Measurements from ENCODE around the gene FAM161A. TPM values are rescaled to one million over a fixed set of nuclear protein-coding genes. Genes with fewer than 3 reads are reported as not detected.

FAM161A gene
- polyA plus RNA-seq, 1 experiment: 0.20 TPM

GRCh38 chr2:61775956-61776570 is 77.8 kb downstream of the FAM161A start:
- ChIA-PET CTCF (interaction anchor here (0.9 to 3.0 kb wide), 2 partner anchors 12 to 16 kb away, joined by 3 to 9 read pairs; no protein-coding TSS in a partner anchor), POLR2A (no interaction called here)
- no peak for TF ChIP-seq CTCF (IDR thresholded peaks at IDR 0.05; ENCODE audit: insufficient read depth, low read depth, low read length)
- H3K36me3 ChIP-seq (ENCODE audit: control insufficient read depth, insufficient read depth, low read length): no peaks in the 10 kb centered on the region
- H3K4me3 ChIP-seq (ENCODE audit: low read depth, low read length): no peak overlapping the region
- H3K27me3 ChIP-seq (ENCODE audit: control insufficient read depth, insufficient read depth, low read length): 0 out of 2 replicates have a peak, but pooled peaks cover 3% of the 10 kb centered on the region
- no peak for DNase-seq (ENCODE audit: low read depth)

Small RNA genes lying within 50 kb of the gene (small RNA-seq; reads per million reads assigned to genes)
- gene RPS24P7 (ENCODE audit: insufficient read length, low read depth, low replicate concordance): not detected

Other genes with a start within 250 kb of the FAM161A start
- 61.0 and 108 TPM in 2 replicates for gene CCT4, start 34.6 kb upstream of the FAM161A start, polyA plus RNA-seq (2011; rRNA removed)
- 44.6 and 50.5 TPM in 2 replicates for gene COMMD1, start 51.6 kb upstream of the FAM161A start, polyA plus RNA-seq (2011; rRNA removed)

Data from BJ (cell line).